K562 (cell line): ENCODE data around the gene MYEF2. TPM values are rescaled to one million over a fixed set of nuclear protein-coding genes. Genes with fewer than 3 reads are reported as not detected.

ENCODE experiments used
- DEAF1 ChIP-seq: fragments of 450-650 bp; formaldehyde crosslinking; IDR thresholded peaks from 2 replicates; pipeline ENCODE4 v1.4.0; 2020; ENCODE audit warnings: mild to moderate bottlenecking, moderate library complexity
- DMBX1 ChIP-seq: fragments of 250-450 bp; sonication (Bioruptor Pico); IDR thresholded peaks from 2 replicates; pipeline ENCODE4 v1.8.0; 2022; ENCODE audit warnings: inconsistent platforms, mild to moderate bottlenecking, moderate library complexity, borderline replicate concordance
- EHMT2 ChIP-seq: fragments of 450-650 bp; IDR thresholded peaks from 2 replicates; pipeline ENCODE4 v1.6.1; 2018; ENCODE audit warnings: antibody characterized with exemption
- ETV5 ChIP-seq: sonication (generic); formaldehyde crosslinking; IDR thresholded peaks from 2 replicates; pipeline ENCODE4 v1.4.0; 2020; ENCODE audit warnings: low read depth, mild to moderate bottlenecking, missing genetic modification reagents
- EZH2 ChIP-seq: IDR thresholded peaks from 2 replicates; pipeline ENCODE4 v1.6.1; 2012; ENCODE audit warnings: low read depth, mild to moderate bottlenecking, inconsistent platforms, low read length, borderline replicate concordance
- FUS ChIP-seq: fragments of 200-400 bp; formaldehyde crosslinking; optimal IDR thresholded peaks from 2 replicates; pipeline ENCODE3; 2017; ENCODE audit warnings: low read depth, low read length
- HNRNPH1 ChIP-seq: fragments of 200-400 bp; formaldehyde crosslinking; optimal IDR thresholded peaks from 2 replicates; pipeline ENCODE3; 2017; ENCODE audit warnings: low read depth, mild to moderate bottlenecking, low read length, moderate library complexity
- NKRF ChIP-seq: fragments of 450-650 bp; IDR thresholded peaks from 2 replicates; pipeline ENCODE4 v1.6.1; 2016; ENCODE audit warnings: borderline replicate concordance
- NUFIP1 ChIP-seq: fragments of 450-650 bp; IDR thresholded peaks from 2 replicates; pipeline ENCODE4 v1.6.1; 2018; ENCODE audit not compliant: partially characterized antibody
- RBM34 ChIP-seq: fragments of 200-400 bp; formaldehyde crosslinking; IDR thresholded peaks from 2 replicates; pipeline ENCODE4 v1.6.1; 2018; ENCODE audit warnings: low read length, borderline replicate concordance; ENCODE audit not compliant: insufficient read depth
- SRSF3 ChIP-seq: fragments of 200-400 bp; formaldehyde crosslinking; IDR thresholded peaks from 2 replicates; pipeline ENCODE4 v1.6.1; 2016; ENCODE audit warnings: mild to moderate bottlenecking, low read length, moderate library complexity; ENCODE audit not compliant: insufficient read depth
- STAG1 ChIP-seq: sonication (generic); formaldehyde crosslinking; IDR thresholded peaks from 2 replicates; pipeline ENCODE4 v1.5.0; 2020; ENCODE audit warnings: missing genetic modification reagents, borderline replicate concordance
- TCFL5 ChIP-seq: fragments of 250-450 bp; sonication (Bioruptor Pico); conservative IDR thresholded peaks from 2 replicates; pipeline ENCODE4 v1.6.1; 2021; ENCODE audit warnings: mild to moderate bottlenecking, moderate library complexity, matching md5 sums
- ZNF766 ChIP-seq: fragments of 200-800 bp; sonication (Bioruptor generic); conservative IDR thresholded peaks from 2 replicates; pipeline ENCODE4 v1.6.1; 2016; ENCODE audit warnings: missing genetic modification characterization, missing compliant biosample characterization
- polyA plus RNA-seq, 8 experiments: library from polyadenylated mRNA; depleted of rRNA in 4 of 8; stranded (reverse) in 5 of 8; unstranded in 3 of 8; fragments of >200 nt; fragmentation: Nextera tagmentation in 2 of 8; fragmentation: Illumina TruSeq in 1 of 8; extraction: Ambion mirVana in 2 of 8; extraction: Trizol in 1 of 8; gene quantifications; 2 replicates each; pipeline versions ENCODE4 v1.2.1 to v1.2.3, GENCODE V29; 2011 to 2014; ENCODE audit warnings: inconsistent platforms in 1 of 8, missing spikeins in 1 of 8
- total RNA-seq, 7 experiments: library from RNA; depleted of rRNA in 6 of 7; stranded (reverse); fragments of >200 nt in 6 of 7; fragmentation: Illumina TruSeq in 2 of 7; extraction: Trizol in 2 of 7; gene quantifications; 2 replicates each; pipeline versions ENCODE4 v1.2.1 to v1.2.3, GENCODE V29; 2011 to 2021; ENCODE audit warnings: low replicate concordance in 1 of 7

Gene MYEF2
- total and polyA plus RNA-seq, 9 of the 15 experiments (the other 6 are each of a cell fraction or from before 2014, with no cell fraction given), result 0.03 to 0.82 (median 0.19) TPM

- no peak for TF ChIP-seq RBM34
- TF ChIP-seq STAG1 (CRISPR knock-in tag), result no peak
- no peak for TF ChIP-seq NKRF
- no peak for TF ChIP-seq FUS
- TF ChIP-seq SRSF3, result no peak
- no peak for TF ChIP-seq NUFIP1
- TF ChIP-seq ETV5 (CRISPR knock-in tag), result no peak
- TF ChIP-seq EHMT2, result no peak
- no peak for TF ChIP-seq HNRNPH1
- TF ChIP-seq DMBX1, result no peak
- no peak for TF ChIP-seq DEAF1 (CRISPR knock-in tag)
- no peak for TF ChIP-seq TCFL5
- TF ChIP-seq EZH2, result no peak
- TF ChIP-seq ZNF766, result no peak
Measured at GRCh38 chr15:48120745-48121144, 57.4 kb downstream of the MYEF2 start, which contains the start of gene SLC24A5 (continued).
